K562 (cell line): Measurements from ENCODE around the gene MYO1D. TPM values are rescaled to one million over a fixed set of nuclear protein-coding genes. Genes with fewer than 3 reads are reported as not detected.

Experiments used
- ATAC-seq: fragments of 200-7000 bp; cut with Tn5 transposase; 3 replicates; pipeline ENCODE4 v1.9.1; 2020; ENCODE audit warnings: moderate library complexity
- BruUV-seq: library from RNA; stranded (reverse); fragments of 400-500 nt; replicated peaks from 2 replicates; lab custom pipeline; 2021; lab: Mats Ljungman, UMichigan
- CTCF ChIA-PET: fragments of 300-600 bp; formaldehyde crosslinking; extraction: SDS; loops from one replicate; lab custom pipeline; 2021; ENCODE audit warnings: low intra/inter-chr PET ratio; lab: Yijun Ruan, JAX
- POLR2A ChIA-PET: fragments of 300-600, 350-650 bp; sonication (Branson Sonifier 250); formaldehyde crosslinking; extraction: SDS; loops from one replicate; lab custom pipeline; 2021; ENCODE audit warnings: antibody characterized with exemption, inconsistent platforms; lab: Yijun Ruan, JAX
- DNase-seq, 4 experiments: peaks; one replicate each; pipeline versions ENCODE4 v3.0.0 to v3.0.0-alpha.2; 2011 to 2018; ENCODE audit warnings: low spot score in 3 of 4, mixed read lengths in 3 of 4; ENCODE audit errors: extremely low read depth in 1 of 4
- FAIRE-seq: peaks from 2 replicates; lab custom pipeline; 2011; peaks lifted over from hg19 to GRCh38; lab: Jason Lieb, UNC
- H2AFZ ChIP-seq: 2 replicates; pipeline ENCODE4 v1.6.0; 2011; ENCODE audit warnings: low read depth, low read length, control low read depth, inconsistent platforms
- H3K27ac ChIP-seq: fragments of 200-600 bp; 3 replicates; pipeline ENCODE4 v1.8.0; 2011; ENCODE audit warnings: low read depth, mild to moderate bottlenecking, control low read depth, inconsistent platforms, low read length, moderate library complexity, mixed read lengths; ENCODE audit errors: extremely low read depth
- H3K27me3 ChIP-seq, 2 experiments: fragments of 300-600 bp in 1 of 2; 2 replicates in 1 of 2; 3 replicates in 1 of 2; pipeline versions ENCODE4 v1.6.0 to v1.8.0; 2011; ENCODE audit warnings: inconsistent platforms in 2 of 2, low read length in 2 of 2, mild to moderate bottlenecking in 1 of 2, mixed read lengths in 1 of 2, moderate library complexity in 1 of 2; ENCODE audit not compliant: control insufficient read depth in 2 of 2, insufficient read depth in 2 of 2
- H3K36me3 ChIP-seq: fragments of 300-600 bp; 3 replicates; pipeline ENCODE4 v1.8.0; 2011; ENCODE audit warnings: mild to moderate bottlenecking, low read length, inconsistent platforms; ENCODE audit not compliant: control insufficient read depth, insufficient read depth
- H3K4me1 ChIP-seq, 2 experiments: fragments of 200-600 bp in 1 of 2; replicated peaks in 1 of 2; 2 replicates in 1 of 2; 3 replicates in 1 of 2; pipeline versions ENCODE4 v1.5.1 to v1.8.0; 2011; ENCODE audit warnings: inconsistent platforms in 2 of 2, low read length in 2 of 2, mild to moderate bottlenecking in 1 of 2, mixed read lengths in 1 of 2, moderate library complexity in 1 of 2; ENCODE audit not compliant: control insufficient read depth in 2 of 2, insufficient read depth in 2 of 2
- H3K4me2 ChIP-seq: 2 replicates; pipeline ENCODE4 v1.6.1; 2011; ENCODE audit warnings: low read length, control low read depth, inconsistent platforms, mixed read lengths; ENCODE audit not compliant: insufficient read depth
- H3K4me3 ChIP-seq: fragments of 200-600 bp; sonication (generic), shearing (Covaris generic); 2 replicates; pipeline ENCODE4 v1.5.1; 2016; ENCODE audit warnings: control low read depth, inconsistent platforms
- H3K79me2 ChIP-seq: fragments of 200-600 bp; 3 replicates; pipeline ENCODE4 v1.8.0; 2011; ENCODE audit warnings: low read length, inconsistent platforms; ENCODE audit not compliant: control insufficient read depth, insufficient read depth
- H3K9ac ChIP-seq, 2 experiments: 2 replicates each; pipeline versions ENCODE4 v1.6.0 to v1.6.1; 2011; ENCODE audit warnings: low read depth in 2 of 2, low read length in 2 of 2, control low read depth in 1 of 2, inconsistent platforms in 1 of 2, mild to moderate bottlenecking in 1 of 2, mixed read lengths in 1 of 2; ENCODE audit not compliant: insufficient read depth in 1 of 2
- H3K9me1 ChIP-seq: one replicate; pipeline ENCODE4 v1.6.0; 2011; ENCODE audit warnings: inconsistent platforms, mild to moderate bottlenecking, low read length, moderate library complexity; ENCODE audit not compliant: control insufficient read depth, insufficient read depth
- H3K9me3 ChIP-seq: replicated peaks from 2 replicates; pipeline ENCODE4 v1.5.1; 2011; ENCODE audit warnings: low read depth, low read length, inconsistent platforms; ENCODE audit not compliant: control insufficient read depth, insufficient read depth
- H4K20me1 ChIP-seq: replicated peaks from 2 replicates; pipeline ENCODE4 v1.6.1; 2011; ENCODE audit warnings: low read length, inconsistent platforms, mixed read lengths; ENCODE audit not compliant: control insufficient read depth, insufficient read depth
- ATF7 ChIP-seq: fragments of 450-650 bp; IDR thresholded peaks from 2 replicates; pipeline ENCODE4 v1.7.1; 2014; ENCODE audit warnings: mild to moderate bottlenecking, moderate library complexity
- BRF1 ChIP-seq: IDR thresholded peaks from 3 replicates; pipeline ENCODE4 v1.6.1; 2011; ENCODE audit warnings: borderline replicate concordance, mild to moderate bottlenecking; ENCODE audit not compliant: insufficient read length; ENCODE audit errors: extremely low read depth
- CHD7 ChIP-seq: fragments of 200-600 bp; sonication (generic); IDR thresholded peaks from one replicate; pipeline ENCODE4 v1.6.1; 2012; ENCODE audit warnings: mild to moderate bottlenecking, low read depth, low read length, inconsistent platforms
- DNMT1 ChIP-seq: fragments of 450-650 bp; IDR thresholded peaks from 2 replicates; pipeline ENCODE4 v1.6.1; 2016; ENCODE audit warnings: antibody characterized with exemption, mild to moderate bottlenecking
- FOS ChIP-seq: IDR thresholded peaks from 3 replicates; pipeline ENCODE4 v1.6.1; 2011; ENCODE audit not compliant: insufficient read length; ENCODE audit errors: extremely low read depth
- ZNF436 ChIP-seq: fragments of 250-450, 450-650 bp; sonication (Bioruptor Pico); formaldehyde crosslinking; IDR thresholded peaks from 2 replicates; pipeline ENCODE4 v1.7.0; 2020; ENCODE audit warnings: mild to moderate bottlenecking
- WGBS: fragments of 100-300 bp; shearing (Covaris generic); methylation state at CpG from one replicate; pipeline ENCODE4 v1.1.6; 2016; ENCODE audit warnings: low coverage, mixed read lengths; ENCODE audit not compliant: insufficient coverage; ENCODE audit errors: missing lambda C conversion rate; 5-methylcytosine and 5-hydroxymethylcytosine counted together
- in situ Hi-C: fragments of 300-500 bp; cut with MboI; formaldehyde crosslinking; loops from 4 replicates; pipeline ENCODE4 v1.15.0; 2018; ENCODE audit warnings: inconsistent platforms, mixed read lengths
- intact Hi-C: fragments of 100-400 bp; cut with micrococcal nuclease; formaldehyde crosslinking; loops from 2 replicates; pipeline ENCODE4 v1.14.2; 2022
- polyA plus RNA-seq, 8 experiments: library from polyadenylated mRNA; depleted of rRNA in 4 of 8; stranded (reverse) in 5 of 8; unstranded in 3 of 8; fragments of >200 nt; fragmentation: Nextera tagmentation in 2 of 8; fragmentation: Illumina TruSeq in 1 of 8; extraction: Ambion mirVana in 2 of 8; extraction: Trizol in 1 of 8; gene quantifications; 2 replicates each; pipeline versions ENCODE4 v1.2.1 to v1.2.3, GENCODE V29; 2011 to 2014; ENCODE audit warnings: inconsistent platforms in 1 of 8, missing spikeins in 1 of 8
- total RNA-seq, 7 experiments: library from RNA; depleted of rRNA in 6 of 7; stranded (reverse); fragments of >200 nt in 6 of 7; fragmentation: Illumina TruSeq in 2 of 7; extraction: Trizol in 2 of 7; gene quantifications; 2 replicates each; pipeline versions ENCODE4 v1.2.1 to v1.2.3, GENCODE V29; 2011 to 2021; ENCODE audit warnings: low replicate concordance in 1 of 7
- TF ChIP-seq, protein P1 (sequence below): sonication (generic); formaldehyde crosslinking; IDR thresholded peaks from 2 replicates; pipeline ENCODE4 v1.5.0; 2020; ENCODE audit warnings: missing genetic modification reagents
- TF ChIP-seq, protein P2 (sequence below): fragments of 450-650 bp; formaldehyde crosslinking; conservative IDR thresholded peaks from 2 replicates; pipeline ENCODE4 v1.4.0; 2022; ENCODE audit warnings: mild to moderate bottlenecking, missing genetic modification characterization

The MYO1D gene
- total and polyA plus RNA-seq, 9 of the 15 experiments (the other 6 are each of a cell fraction or from before 2014, with no cell fraction given) = 2.1 to 71.2 (median 45.4) TPM

DNA sequence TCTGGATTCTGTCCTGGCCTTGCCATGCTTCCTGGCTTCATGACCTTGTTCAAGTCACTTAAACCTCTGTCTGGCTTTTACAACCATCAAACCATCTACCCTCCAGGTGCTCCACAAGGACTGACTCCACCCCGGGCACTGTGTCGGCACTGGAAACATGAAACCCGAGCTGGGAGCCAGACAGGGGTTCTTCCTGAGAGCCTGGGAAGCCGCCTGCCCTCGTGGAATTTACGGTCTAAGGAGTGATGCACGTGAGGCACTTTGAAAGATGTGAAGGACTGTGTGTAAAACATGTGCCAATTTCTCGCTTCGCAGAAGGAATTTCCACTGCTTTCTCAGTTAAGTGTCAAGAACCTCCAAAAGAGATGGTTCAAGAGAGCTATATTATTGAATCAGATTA lies 378.5 kb downstream of the MYO1D start:
- no peak overlapping the region for H3K4me3 ChIP-seq
- no peak overlapping the region for H3K4me2 ChIP-seq
- H3K4me1 ChIP-seq = peaks cover 0 to 4% of the 10 kb centered on the region in 2 experiments; a peak in 1 of 5 replicates
- ChIA-PET CTCF (interaction anchor here (0.6 to 0.9 kb wide), 2 partner anchors 257 to 504 kb away, joined by 3 read pairs; no protein-coding TSS in a partner anchor), POLR2A (interaction anchor here (1.4 kb wide), 1 partner anchor 10 kb away, joined by 7 read pairs; no protein-coding TSS in a partner anchor)
- H3K27me3 ChIP-seq = no peaks in the 10 kb centered on the region
- in situ Hi-C loops = no loop called here
- no peaks in the 10 kb centered on the region; the same call in 2 of the 3 replicates for H3K36me3 ChIP-seq
- no peak overlapping the region for H3K27ac ChIP-seq
- H3K9me3 ChIP-seq = no peaks in the 10 kb centered on the region
- H3K9ac ChIP-seq = no peak overlapping the region
- BruUV-seq = no TSS peak
- DNase-seq (no peak), FAIRE-seq (no peak), ATAC-seq (no peak)
- H4K20me1 ChIP-seq = 0 out of 2 replicates have a peak, but pooled peaks cover 4% of the 10 kb centered on the region
- intact Hi-C loops = no loop called here
- H3K9me1 ChIP-seq = no peaks in the 10 kb centered on the region
- H3K79me2 ChIP-seq = no peaks in the 10 kb centered on the region
- 51% methylated on average over 9 of the region's 9 CpGs for WGBS
- H2AFZ ChIP-seq = no peak overlapping the region
- TF ChIP-seq FOS (no peak), CHD7 (no peak), BRF1 (no peak), ZNF436 (CRISPR knock-in tag) (no peak), ATF7 (no peak), DNMT1 (no peak)
- TF ChIP-seq, protein P1, sequence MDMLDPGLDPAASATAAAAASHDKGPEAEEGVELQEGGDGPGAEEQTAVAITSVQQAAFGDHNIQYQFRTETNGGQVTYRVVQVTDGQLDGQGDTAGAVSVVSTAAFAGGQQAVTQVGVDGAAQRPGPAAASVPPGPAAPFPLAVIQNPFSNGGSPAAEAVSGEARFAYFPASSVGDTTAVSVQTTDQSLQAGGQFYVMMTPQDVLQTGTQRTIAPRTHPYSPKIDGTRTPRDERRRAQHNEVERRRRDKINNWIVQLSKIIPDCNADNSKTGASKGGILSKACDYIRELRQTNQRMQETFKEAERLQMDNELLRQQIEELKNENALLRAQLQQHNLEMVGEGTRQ = no peak
- TF ChIP-seq, protein P2, sequence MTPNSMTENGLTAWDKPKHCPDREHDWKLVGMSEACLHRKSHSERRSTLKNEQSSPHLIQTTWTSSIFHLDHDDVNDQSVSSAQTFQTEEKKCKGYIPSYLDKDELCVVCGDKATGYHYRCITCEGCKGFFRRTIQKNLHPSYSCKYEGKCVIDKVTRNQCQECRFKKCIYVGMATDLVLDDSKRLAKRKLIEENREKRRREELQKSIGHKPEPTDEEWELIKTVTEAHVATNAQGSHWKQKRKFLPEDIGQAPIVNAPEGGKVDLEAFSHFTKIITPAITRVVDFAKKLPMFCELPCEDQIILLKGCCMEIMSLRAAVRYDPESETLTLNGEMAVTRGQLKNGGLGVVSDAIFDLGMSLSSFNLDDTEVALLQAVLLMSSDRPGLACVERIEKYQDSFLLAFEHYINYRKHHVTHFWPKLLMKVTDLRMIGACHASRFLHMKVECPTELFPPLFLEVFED (CRISPR knock-in tag) = no peak
